GM21528 (cell line): Measurements from ENCODE around the gene COL11A2.

Source experiments
- ATAC-seq: cut with Tn5 transposase; IDR thresholded peaks from one replicate; pipeline ENCODE4 v1.9.1; 2021; ENCODE audit warnings: mild to moderate bottlenecking, moderate library complexity; ENCODE audit not compliant: unreplicated experiment, low FRiP score

COL11A2 gene

DNA sequence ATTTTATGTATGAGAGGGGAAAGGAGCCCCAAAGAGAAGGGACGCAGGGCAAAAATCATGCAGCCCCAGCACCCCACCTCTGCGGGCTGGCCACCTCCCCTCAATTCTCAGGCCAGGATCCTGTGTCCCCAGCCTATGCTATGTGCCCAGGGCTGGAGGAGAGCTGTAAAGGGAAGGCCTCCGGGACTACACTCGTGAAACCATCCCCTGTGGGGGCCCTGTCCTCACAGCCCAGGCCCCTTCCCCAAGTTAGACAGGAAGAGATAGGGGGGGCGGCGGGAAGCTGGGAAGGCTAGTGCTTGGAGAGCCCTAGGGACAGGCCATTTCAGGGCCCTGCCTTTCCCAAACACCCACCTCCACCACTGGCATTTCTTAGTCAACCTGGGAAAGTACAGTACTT, 1.4 kb upstream of the COL11A2 start:
- ATAC-seq = no peak

DNA sequence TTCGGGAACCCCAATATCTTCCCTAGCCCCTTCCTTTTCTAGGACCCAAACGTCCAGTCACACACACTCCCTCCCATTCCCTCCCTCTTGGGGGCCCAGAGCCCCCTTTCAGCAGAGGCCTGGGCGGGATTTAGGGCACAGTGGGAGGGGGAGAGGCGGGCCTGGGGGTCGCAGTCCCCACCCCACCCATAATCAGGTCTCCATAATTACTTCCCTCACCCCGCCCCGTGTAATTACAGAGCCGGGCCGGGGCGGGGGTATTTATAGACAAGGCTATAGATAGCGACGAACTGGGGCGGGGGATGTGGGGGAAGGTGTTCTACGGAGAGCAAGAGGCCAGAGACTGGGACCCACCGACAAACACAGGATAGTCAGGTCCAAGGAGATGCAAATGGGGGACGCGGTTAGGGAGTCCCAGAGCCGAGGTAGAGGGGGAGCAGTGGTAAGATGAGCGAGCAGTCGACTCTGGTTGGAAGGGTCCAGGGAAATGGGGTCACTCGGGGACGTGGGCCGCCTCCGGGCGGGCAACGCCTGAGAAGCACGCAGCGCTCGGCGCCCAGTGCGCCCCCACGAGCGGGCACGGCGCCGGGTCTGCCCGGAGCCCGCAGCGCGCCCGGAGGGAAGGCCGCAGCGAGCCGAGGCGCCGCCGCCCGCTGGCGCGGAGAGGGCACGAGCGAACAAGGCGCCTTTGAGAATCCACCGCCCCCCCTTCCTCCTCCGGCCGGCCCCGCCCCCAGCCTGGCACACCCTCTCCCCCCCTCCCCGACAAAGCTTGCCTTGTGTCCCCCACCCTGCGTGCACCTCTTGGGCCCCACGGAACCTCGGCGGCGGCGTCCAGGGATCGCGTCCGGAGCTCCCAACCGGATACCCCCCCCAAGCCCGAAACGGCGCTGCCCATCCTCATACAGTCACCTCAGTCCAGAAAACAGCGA, 670 bp upstream of the COL11A2 start:
- no peak for ATAC-seq

DNA sequence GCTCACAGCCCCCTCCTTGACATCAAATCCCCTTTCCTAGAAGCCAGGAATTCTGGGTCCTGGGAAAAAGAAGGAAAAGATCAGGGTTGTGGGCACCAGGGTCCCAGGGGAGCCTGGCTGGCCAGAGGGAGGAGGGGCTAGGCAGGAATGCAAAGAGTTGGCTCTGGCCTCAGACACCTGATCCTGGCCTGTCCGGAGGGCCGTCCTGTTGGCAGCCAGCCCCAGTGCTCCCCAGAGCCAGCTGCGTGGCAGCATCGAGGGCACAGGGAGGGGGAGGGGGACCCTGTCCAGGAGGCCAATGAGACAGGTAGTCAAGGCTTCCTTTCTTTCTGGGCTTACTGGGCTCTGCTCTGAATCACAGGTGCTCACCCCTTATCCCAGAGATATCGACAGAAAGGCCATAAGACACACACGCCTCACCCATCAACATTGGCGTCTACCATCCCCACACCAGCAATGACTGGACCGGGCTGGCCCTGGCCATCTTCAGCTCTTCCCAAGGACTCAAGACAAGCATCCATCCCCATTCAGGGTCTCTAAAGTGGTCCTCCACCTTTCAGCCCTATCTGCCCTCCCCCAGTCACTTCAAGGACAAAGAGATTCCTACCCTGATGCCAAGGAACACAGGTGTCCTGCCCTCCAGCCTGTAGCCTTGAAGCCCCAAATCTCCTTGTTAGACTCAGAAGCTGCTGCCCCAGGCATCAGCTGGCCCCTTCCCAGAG, 723 bp downstream of the COL11A2 start:
- ATAC-seq = no peak

DNA sequence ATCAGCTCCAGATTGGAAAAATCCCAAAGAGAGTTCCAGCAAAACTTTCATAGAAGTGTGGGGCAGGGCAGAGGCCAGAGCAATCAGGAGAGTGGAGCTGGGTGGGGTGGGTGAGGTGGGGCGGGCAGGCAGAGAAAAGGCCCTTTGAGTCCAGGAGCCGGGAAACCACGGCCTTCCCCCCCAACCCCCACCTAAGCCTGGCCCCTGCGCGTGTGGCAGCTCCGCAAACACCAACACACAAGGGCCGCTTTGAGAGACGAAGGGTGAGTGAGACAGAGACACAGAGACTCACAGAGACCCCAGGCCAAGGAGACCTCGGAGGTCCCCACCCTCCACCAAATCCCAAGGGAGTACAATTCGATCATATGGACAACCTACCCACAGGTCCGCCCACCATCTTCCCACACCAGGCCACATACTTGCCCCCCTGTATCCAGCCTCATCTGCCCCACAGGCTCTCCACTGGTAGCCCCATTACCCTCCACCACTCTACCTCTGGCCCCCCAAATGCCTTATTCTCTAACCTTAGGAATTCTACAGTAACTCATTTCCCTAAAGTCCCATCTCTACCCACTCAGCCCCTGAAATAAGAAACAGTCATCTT, 1.7 kb downstream of the COL11A2 start:
- ATAC-seq = no peak

DNA sequence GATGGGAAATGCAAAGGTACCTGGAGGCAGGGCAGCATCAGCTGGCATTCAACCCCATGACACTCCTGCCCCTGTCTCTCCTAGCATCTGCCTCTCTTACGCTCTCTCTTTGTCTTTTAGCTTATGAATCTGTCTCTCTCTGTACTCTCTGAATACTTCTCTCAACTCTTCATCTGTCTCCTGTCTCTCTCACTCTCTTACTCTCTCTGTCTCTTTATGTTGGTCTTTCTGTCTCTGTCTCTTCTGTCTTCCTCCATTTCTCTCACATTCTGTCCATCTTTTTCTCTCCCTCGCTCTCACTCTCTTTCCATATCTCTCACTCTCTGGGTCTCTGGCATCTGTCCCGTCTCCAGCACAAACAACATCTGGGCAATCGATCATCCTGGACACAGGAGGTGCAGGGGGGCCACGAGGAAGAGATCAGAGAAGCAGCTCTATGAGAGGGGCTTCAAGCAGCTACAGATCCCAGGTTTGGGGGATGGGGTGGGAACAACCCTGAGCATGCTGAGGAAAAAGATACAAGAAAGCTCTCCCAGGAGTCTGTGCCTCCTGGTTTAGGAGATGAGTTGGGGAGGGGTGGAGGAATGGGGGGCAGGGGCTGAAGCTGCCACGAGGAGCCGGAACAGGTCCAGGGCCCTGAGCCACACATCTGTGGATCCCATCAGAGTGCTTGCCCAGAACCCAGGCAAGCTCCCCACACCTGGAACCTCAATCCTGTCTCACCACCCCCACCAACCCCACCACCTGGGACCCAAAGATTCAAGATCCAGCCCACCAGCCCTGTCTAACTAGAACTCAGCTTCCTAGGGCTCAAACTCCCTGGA, 2.4 kb downstream of the COL11A2 start:
- ATAC-seq = no peak

DNA sequence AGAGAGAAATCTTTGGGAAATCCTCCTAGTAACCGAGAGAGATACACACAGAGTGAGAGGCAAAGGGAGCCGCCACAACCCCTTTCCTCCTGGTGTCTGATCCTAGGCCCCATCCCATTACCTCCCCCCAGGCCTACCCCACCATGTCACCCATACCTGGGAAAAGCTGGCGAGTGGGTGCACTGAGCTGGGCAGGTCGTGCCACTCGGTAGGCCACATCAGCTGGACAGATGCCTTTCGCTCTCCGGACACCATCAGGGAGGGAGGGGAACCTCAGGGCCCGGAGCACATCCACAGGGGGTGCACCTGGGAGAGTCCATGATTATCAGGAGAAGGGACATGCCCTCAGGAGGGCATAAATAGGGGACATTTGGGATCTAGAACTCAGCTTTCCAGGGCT, 3.1 kb downstream of the COL11A2 start:
- no peak for ATAC-seq

DNA sequence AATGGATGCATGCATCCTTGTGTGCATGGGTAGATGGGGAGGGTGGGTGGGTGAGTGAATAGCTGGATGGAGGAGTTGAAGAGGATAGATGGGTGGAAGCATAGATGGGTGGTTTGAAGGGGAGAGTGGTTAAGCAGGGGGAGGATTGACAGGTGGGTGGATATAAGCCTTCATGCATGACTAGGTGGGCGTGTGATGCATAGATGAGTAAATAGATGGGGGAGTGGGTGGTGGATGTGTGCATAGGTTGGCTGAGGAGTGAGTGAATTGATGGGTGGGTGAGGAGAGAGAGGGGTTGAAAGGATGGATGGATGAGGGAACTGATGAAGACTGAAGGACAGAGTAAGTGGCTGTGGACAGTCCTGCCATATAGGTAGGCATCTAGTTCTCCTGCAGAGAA, 4.5 kb downstream of the COL11A2 start:
- ATAC-seq = no peak

DNA sequence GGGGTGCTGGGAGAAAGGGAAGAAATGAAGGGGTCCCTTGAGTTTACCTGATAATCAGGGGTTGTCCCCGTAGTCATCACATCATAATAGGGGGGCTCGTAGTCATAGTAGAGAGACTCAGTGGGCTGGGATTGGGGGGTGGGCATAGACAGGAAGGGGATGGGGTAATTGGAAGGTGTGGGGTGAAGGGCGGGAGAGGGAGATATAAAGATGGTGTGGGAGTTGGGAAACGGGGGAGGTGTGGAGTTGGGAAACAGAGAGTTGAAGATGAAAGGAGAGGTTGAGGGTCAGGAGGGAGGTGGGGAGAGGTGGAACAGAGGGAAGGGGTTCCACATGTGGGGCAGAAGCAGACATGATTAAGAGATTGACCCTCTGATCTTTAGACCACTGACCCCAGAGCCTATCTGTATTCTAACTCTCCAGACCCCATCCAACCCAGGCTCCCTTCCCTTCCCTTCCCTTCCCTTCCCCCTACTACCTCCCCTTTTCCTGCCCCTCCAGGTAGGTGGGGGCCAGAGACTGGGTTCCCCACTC, 6.5 kb downstream of the COL11A2 start:
- ATAC-seq = no peak

DNA sequence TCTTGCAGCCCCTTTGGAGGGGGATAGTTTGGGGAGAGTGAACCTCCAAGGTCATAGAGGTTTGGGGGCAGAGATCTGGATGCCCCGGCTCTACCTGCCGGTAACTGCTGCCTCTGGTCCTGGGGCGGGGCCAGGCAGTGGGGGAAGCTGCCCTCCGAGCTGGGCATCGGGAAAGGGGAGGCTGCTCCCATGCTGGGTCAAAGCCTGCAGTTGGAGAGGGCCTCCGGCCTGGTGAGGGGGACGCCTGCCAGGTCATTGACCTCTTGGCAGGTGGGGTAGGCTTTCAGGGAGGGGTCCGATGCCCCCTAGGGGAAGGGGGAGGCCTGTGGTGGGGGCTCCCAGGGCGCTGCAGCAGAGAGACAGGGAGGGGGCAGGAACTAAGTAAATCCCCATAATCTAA, 7.1 kb downstream of the COL11A2 start:
- no peak for ATAC-seq

DNA sequence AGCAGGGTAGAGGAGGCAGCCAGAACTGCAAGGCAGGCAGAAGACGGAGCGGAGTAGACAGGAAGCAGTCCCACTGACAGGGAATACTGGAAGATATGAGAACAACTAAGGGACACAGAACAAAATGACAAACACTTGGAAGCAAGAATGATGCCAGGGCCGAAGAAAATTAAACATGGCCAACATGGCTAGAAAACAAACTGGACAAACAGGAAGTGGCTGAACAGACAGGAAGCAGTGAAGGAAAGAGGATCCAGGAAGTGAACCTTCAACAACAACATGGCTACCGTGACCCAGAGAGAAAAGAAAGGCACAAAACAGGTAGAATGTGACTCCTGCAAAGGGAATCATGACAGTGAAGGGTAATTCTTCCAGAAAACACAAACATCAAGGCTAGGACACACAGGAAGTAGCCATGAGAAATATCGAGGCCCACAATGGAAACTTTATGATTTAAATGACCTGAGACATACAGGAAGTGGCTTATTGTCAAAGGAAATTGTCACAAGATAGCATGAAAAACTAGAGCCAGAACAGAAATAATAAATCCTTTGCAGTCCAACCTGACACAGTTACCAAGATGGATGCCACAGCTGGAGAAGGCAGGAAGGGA, 9.1 kb downstream of the COL11A2 start:
- ATAC-seq = no peak

DNA sequence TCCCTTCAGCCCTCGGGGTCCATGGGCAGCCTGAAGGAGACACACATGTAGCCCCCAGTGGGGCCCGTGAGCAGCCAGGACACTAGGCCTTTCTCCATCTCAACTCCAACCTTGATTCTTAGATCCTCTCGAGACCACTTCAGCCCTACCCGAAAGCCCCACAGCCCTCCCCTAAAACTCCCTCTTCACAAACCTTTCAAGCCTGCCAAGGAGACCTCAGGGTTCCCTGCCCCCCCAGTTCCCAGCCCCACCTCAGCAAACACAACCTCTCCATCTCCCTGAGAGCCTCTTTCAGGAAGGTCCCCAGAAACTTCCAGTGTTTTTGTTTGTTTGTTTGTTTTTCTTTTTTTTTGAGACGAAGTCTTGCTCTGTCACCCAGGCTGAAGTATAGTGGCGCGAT, 11.1 kb downstream of the COL11A2 start:
- ATAC-seq = no peak

DNA sequence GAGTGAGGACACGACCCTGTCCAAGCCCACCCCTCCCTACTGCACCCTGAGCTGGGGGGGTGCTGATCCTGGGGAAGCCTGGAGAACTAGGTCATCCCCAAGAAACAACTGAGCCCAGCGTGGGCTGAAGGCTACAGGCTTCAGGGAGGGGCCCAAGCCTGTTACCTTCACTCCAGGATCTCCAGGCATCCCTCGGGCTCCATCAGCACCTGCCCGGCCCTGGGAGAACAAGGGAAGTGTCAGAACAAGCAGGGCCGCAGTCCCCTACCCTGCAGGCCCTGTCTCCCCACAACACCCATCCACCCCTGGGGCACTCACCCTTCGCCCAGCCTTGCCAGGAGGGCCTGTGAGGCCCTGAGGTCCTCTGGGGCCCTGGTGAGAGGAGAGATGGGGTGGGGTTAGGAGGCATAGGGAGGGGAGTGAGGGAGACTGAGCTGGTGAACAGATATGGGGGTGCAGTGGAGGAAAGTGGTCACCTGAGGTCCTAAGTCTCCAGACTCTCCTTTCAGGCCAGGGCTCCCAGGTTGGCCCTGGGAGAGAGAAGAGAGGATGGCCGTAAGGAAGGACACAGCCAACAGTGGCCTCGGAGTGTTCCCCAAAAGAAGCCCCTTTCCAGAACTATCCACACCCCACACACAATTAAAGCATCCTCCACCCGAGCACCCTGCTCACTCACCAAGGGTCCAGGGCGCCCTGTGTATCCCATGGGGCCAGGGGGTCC, 13.4 kb downstream of the COL11A2 start:
- ATAC-seq = no peak

DNA sequence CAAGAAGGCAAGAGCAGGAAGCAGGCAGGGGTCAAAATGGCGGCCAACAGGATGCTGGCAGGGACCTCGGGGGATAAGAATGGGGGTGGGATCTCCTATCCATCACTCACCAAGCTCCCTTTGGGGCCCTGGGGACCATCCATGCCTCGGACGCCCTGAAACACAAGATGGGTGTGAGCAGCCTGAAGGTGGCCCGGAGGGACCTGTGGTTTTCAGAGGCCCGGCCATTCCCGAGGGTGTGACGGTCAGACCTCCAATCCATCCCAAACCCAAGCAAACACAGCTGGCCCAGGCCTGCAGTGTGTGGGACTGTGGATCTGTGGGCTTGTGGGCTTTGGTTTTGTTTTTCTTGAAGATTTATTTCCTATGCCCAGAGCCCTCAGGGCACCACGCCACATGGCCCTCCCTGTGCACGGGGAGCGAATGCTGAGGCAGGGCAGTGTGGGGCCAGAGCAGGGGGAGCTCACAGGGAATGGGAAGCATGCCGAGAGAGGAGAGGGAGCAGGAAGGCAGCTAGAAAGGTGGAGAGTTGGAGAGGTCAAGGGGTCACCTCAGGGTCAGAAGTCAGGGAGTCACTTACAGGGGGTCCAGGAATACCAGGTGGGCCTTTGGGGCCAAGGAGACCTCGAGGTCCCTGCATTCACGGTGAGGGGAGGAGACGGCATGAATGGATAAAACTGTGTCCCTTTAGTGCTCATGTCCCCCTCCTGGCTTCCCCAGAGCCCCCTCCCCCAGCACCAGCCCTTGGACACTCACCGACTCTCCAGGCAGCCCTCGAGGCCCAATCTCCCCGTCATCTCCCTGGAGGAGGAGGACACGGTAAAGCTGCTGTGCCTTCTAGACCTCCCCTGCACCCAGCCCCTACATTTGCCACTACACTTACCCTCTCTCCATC, 14.5 kb downstream of the COL11A2 start:
- no peak for ATAC-seq

DNA sequence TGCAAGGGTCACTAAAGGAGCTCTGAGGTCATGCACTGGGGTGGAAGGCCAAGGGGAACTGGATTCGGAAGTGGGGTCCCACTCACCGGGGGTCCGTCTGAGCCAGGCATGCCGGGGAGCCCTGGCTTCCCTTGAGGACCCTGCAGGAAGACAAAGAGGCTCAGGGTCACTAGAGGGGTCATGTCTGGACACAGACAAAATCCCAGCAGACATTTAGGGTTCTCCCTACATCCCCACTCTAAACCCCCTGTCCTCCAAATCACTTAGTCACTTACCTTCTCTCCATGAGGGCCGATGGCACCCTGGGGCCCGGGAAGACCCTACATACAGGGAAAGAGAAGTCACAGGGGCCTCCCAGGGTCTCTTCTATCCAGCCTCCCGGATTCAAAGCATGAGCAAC, 15.4 kb downstream of the COL11A2 start:
- no peak for ATAC-seq

DNA sequence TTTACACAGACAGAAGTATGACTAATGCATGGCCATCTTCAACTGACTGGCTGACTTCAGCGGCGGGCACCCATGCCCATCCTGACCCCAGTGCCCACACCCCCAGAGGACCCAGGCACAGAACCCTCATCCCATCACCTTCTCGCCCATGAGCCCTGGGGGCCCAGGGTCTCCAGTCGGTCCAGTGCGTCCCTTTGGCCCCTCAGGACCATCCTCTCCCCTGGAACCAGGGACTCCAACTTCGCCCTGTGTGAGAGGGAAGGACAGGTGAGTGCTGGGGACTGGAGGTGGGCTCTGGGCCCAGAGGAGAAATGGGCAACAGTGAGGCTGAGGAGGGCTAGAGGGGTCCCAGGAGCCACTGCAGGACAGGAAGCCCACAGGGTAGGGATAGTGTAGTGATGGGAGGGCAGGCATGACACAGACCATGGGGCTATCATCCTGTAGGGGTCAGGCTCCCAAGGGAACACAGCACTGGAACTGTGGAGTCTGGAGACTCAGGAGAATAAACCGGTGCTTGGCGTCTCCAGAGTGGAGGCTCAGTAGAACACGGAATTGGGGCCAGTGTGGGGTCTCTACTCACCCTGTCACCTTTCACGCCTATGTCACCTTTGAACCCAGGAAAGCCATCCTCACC, 16.7 kb downstream of the COL11A2 start:
- ATAC-seq = no peak

DNA sequence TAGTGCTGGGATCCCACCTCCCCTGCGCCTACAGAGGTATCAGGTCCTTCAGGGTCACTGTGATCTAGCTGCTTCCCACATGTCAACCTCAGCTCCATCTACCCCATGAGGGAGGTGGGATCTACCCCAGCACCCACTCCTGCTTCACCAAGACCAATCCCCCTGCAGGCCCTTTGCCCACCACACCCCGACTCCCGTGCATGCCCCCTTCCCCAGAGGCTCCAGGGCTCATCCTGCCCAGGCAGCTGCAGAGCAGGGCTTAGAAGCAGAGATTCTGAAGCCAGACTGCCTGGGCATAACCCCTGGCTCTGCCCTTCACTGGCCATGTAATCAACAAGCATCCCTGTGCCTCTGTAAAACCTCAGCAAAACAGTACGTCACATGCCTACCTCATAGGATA, 17.5 kb downstream of the COL11A2 start:
- no peak for ATAC-seq

DNA sequence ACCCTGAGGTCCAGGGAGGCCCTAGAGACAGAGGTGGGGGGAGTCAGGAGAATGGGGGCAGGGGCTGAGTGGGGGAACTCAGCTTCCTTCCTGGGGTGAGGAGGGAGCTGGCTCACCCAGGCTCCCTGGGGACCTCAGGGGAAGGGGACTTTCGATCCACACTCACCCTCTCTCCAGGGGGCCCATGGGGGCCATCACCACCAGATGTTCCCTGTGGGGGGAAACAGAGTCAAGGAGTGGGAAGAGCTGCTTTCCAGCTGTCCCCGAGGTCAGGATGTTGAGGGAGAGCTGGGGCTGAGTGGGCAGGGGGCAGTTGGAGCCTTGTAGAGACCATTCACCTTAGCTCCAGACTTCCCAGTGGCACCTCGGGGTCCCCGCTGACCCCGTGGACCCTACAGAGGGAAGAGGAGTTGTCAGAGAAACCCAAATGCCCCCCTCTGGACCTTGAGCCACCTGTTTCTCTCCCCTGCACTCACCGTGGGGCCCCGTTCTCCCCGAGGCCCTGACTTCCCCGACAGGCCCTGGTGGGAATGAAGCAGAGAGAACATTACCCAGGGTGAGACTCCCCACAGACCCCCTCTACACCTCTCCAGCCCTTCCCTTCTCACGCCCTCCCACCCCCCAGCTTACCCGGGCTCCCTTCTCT, 18.6 kb downstream of the COL11A2 start:
- ATAC-seq = no peak
